HG03342 (cell line): Measurements from ENCODE around the gene DKK1.

Source experiments
- ATAC-seq: cut with Tn5 transposase; IDR thresholded peaks from one replicate; pipeline ENCODE4 v1.9.1; 2021; ENCODE audit warnings: mild to moderate bottlenecking, moderate library complexity; ENCODE audit not compliant: unreplicated experiment

Gene DKK1

DNA sequence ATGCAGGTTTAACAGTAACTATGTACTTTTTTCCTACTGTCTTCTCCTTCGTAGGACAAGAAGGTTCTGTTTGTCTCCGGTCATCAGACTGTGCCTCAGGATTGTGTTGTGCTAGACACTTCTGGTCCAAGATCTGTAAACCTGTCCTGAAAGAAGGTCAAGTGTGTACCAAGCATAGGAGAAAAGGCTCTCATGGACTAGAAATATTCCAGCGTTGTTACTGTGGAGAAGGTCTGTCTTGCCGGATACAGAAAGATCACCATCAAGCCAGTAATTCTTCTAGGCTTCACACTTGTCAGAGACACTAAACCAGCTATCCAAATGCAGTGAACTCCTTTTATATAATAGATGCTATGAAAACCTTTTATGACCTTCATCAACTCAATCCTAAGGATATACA lies 2.4 kb downstream of the DKK1 start:
- ATAC-seq, result no peak

DNA sequence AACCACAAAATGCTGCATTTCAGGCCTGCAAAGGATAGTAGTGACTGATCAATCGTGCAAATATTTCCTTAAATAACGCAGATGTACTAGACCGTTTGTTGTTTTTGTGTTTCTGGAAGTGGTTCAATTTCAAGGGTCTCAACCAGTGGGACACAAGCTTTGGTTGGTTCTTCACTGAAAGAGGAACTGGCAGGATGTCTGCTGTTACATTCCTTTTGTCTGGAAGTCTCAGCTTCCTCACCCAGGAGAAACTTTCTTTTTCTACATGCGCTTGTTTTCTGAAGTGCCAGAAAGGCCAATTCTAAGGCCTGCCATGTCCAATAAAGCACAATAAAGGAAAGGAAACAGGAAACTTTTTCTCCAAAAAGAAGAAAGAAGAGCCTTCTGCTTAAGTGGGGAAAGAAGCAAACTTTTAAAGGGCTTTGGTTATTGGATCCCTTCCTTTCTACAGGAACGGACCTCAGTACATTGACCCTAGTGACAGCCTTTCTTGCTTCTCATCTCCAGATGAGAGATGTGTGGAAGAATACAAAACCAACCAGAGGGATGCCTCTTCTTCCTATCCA lies 4.1 kb downstream of the DKK1 start:
- no peak for ATAC-seq

GRCh38 chr10:52318822-52319464 lies 4.9 kb downstream of the DKK1 start:
- no peak for ATAC-seq

- no peak for ATAC-seq
These were observed 5.8 kb downstream of the DKK1 start for GRCh38 chr10:52319926-52320325.

- no peak for ATAC-seq
These were observed 8.2 kb downstream of the DKK1 start for GRCh38 chr10:52322323-52322722.

- no peak for ATAC-seq
These were observed 8.9 kb downstream of the DKK1 start for GRCh38 chr10:52322936-52323335.

- ATAC-seq, result no peak
These were observed 12.3 kb downstream of the DKK1 start for GRCh38 chr10:52326382-52326781.

- no peak for ATAC-seq
These were observed 17.7 kb downstream of the DKK1 start for GRCh38 chr10:52331638-52332364.

DNA sequence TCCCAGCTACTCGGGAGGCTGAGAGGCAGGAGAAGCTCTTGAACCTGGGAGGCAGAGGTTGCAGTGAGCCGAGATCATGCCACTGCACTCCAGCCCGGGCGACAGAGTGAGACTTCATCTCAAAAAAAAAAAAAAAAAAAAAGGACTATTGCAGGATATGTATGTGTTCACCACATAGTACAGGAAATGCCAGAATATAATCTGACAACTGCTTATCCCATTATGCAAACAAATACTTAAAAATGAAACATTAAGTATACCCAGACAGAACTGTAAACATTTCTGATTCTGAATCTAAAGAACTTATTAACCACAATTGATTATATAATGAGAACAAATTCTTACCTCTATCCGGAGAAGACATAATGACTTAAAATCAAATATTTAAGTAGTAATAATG lies 18.7 kb downstream of the DKK1 start:
- ATAC-seq, result no peak

DNA sequence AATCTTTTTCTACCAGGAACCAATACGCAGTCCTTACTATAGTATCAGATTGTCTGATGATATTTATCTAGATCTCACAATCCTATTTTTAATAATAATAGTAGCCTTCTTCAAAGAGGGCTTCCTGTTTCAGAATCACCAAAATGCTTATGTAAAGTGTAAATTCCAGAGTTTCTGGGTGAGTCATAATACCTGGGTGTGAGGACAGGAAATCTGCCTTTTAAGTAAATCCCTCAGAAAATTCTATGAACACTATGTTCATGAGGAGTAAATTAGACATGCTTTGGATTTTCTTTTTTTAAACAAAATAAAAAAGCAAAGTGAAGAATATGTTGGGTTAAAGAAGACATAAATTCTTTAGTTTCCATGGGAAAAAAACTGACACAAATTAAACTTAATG lies 20.5 kb downstream of the DKK1 start:
- ATAC-seq, result no peak

- no peak for ATAC-seq
These were observed 21.6 kb downstream of the DKK1 start for GRCh38 chr10:52335665-52336064.

DNA sequence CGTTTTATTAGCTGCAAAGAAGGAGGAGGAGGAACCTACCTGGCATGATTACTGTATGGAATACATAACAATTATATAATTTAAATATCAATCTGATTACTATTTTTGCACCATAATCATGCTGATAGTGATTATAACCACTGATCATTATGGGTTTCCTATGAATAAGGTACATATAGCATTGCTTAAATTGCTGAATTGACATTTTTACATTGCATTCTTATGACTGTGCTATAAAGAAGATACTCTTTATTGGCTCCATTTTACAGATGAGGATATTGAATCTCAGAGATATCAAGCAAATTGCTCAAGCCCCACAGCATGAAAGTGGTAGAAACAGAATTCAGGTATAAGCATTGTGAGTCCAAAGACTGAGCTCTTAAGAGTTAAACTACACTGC lies 23.1 kb downstream of the DKK1 start:
- ATAC-seq, result no peak

DNA sequence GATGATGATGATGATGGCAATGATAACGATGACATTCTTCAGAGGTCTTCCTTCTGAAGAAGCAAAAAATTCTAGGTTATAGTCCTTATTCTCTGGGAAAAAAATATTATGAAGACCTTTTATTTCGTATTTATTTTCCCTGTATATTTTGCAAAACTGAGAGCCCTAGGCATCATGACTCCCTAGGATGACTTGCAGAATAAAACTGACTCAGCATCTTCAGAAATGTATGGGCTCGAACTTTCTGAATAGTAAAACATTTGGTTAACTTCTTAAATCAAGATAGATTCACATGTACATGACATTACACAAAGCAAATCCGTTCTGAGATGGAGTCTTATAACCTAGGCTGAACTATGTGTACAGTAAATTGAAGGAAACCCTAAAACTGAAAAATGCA lies 29.4 kb downstream of the DKK1 start:
- ATAC-seq, result no peak

DNA sequence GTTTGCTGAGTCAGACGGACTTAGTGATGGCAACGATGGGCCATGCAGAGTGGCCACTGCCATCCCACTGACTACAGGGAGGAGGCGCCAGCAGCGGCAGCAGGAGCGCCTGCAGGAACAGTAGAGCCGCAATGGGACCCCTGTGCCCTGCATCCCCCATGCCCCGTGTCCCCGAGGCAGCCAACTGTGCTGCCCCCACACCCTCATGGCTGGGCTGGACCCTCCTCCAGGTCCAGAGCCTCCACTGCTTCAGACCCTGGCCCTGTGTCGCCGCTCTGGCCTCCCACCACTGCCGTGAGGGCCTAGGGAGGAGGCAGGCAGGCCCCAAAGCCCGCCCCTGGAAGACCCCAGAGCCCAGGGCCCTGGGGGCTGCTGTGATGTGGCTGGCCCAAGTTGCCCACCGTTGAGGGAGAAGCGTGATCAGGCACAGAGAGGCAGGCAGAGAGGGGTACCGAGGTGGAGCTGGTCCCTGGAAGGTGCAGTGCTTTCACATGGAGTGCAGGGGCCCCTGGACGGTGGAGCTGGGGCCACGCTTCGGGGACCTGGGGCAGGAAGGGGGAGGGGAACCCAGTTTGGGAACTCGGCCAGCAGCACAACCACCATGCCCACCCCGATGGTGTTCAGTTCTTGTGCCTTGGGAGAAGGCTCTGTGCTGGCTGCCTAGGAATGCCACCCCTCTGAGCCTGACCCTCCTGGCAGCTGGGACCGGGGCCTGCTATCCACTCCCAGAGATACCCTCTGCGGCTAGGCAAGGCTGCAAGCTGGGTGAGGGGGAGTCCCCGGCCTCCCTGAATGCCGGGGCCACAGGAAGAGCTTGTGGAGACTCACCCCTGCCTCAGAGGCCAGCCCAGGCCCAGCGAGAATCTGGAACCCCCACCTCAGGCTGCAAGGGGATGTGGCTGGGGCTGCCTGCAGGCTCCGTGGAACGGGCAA lies 32.6 kb downstream of the DKK1 start:
- no peak for ATAC-seq

DNA sequence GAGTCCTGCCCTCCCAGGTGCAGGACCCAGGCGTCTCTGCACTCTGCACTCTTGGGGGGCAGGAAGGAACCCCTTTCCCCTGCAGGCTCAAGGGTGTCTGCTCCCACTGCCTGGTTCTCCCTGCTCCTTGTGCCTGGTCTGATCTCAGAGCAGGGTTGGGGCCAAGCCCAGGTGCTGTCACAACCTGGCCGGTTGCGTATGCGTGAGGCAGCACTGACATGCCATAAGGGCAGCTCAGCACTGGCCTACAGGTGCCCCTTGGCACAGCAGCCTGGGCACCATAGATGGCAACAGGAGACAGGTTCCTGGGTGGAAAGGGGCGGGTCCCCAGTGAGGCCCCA lies 33.2 kb downstream of the DKK1 start:
- no peak for ATAC-seq

- ATAC-seq, result no peak
These were observed 34.0 kb downstream of the DKK1 start for GRCh38 chr10:52348037-52348564.

GRCh38 chr10:52351914-52352330 lies 37.8 kb downstream of the DKK1 start:
- no peak for ATAC-seq

DNA sequence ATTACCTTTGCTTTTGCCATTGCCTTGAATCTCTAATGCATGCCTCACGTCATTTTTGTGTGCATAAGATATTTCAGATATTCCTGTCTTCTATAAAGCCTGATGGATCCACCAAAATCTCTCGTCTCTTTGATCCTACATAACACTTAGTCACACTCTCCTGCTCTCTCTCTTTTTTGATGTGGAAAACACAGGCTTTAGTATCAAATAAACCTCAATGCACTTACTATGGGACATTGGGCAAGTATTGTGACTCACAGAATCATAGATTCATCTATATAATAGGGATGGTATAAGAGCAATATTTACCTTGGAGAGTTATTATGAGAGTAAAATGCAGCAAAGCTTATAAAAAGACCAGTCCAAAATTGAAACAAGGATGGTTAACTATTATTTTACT lies 39.1 kb downstream of the DKK1 start:
- no peak for ATAC-seq

DNA sequence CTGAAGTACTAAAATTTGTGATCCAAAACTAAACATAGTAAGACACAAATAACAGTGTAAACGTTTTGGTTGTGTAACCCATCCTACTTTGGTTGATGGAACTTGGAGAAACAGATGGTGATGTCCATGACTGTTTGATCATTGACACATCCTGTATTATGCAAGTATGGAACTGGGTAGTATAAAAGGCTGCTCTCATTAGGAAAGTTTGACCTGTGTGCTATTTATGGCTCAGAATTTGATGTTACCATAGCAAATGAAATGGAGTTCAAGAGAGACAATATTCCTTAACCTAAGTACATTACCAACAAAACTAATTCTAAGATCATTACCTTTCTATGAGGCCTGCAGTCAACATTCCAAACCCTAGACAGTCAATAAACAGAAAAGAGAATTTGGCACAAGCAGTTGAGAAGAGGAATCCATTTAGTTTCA lies 39.9 kb downstream of the DKK1 start:
- ATAC-seq, result no peak

- ATAC-seq, result no peak
These were observed 43.9 kb downstream of the DKK1 start for GRCh38 chr10:52357971-52358370.

DNA sequence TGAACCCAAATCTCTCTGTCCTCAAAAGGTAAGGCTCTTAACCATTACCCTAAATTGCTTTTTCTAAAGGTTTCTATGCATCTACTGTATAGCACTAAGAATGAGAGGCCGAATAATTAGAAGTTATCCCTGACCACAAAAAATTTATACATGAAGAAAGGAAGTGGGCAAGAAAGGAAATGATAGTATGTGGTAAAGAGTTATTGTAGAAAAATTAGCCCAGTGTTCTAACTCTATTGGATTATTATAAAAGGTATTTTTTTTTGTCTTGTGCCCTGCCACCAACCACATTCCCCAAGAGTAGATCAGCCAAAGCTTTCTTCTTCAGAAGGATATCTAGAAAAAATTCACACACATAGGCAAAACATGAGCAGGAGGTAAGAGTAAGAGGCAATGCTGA lies 45.4 kb downstream of the DKK1 start:
- ATAC-seq, result no peak
